K562 (cell line): ENCODE results near the gene FBXO17. TPM values are rescaled to one million over a fixed set of nuclear protein-coding genes. Genes with fewer than 3 reads are reported as not detected.

Source experiments
- ATAC-seq: fragments of 200-7000 bp; cut with Tn5 transposase; 3 replicates; pipeline ENCODE4 v1.9.1; 2020; ENCODE audit warnings: moderate library complexity
- BruUV-seq: library from RNA; stranded (reverse); fragments of 400-500 nt; replicated peaks from 2 replicates; lab custom pipeline; 2021; lab: Mats Ljungman, UMichigan
- CTCF ChIA-PET: fragments of 300-600 bp; formaldehyde crosslinking; extraction: SDS; loops from one replicate; lab custom pipeline; 2021; ENCODE audit warnings: low intra/inter-chr PET ratio; lab: Yijun Ruan, JAX
- POLR2A ChIA-PET: fragments of 300-600, 350-650 bp; sonication (Branson Sonifier 250); formaldehyde crosslinking; extraction: SDS; loops from one replicate; lab custom pipeline; 2021; ENCODE audit warnings: antibody characterized with exemption, inconsistent platforms; lab: Yijun Ruan, JAX
- DNase-seq, 4 experiments: peaks; one replicate each; pipeline versions ENCODE4 v3.0.0 to v3.0.0-alpha.2; 2011 to 2018; ENCODE audit warnings: low spot score in 3 of 4, mixed read lengths in 3 of 4; ENCODE audit errors: extremely low read depth in 1 of 4
- FAIRE-seq: peaks from 2 replicates; lab custom pipeline; 2011; peaks lifted over from hg19 to GRCh38; lab: Jason Lieb, UNC
- H2AFZ ChIP-seq: 2 replicates; pipeline ENCODE4 v1.6.0; 2011; ENCODE audit warnings: low read depth, low read length, control low read depth, inconsistent platforms
- H3K27ac ChIP-seq: fragments of 200-600 bp; 3 replicates; pipeline ENCODE4 v1.8.0; 2011; ENCODE audit warnings: low read depth, mild to moderate bottlenecking, control low read depth, inconsistent platforms, low read length, moderate library complexity, mixed read lengths; ENCODE audit errors: extremely low read depth
- H3K27me3 ChIP-seq, 2 experiments: fragments of 300-600 bp in 1 of 2; 2 replicates in 1 of 2; 3 replicates in 1 of 2; pipeline versions ENCODE4 v1.6.0 to v1.8.0; 2011; ENCODE audit warnings: inconsistent platforms in 2 of 2, low read length in 2 of 2, mild to moderate bottlenecking in 1 of 2, mixed read lengths in 1 of 2, moderate library complexity in 1 of 2; ENCODE audit not compliant: control insufficient read depth in 2 of 2, insufficient read depth in 2 of 2
- H3K36me3 ChIP-seq: fragments of 300-600 bp; 3 replicates; pipeline ENCODE4 v1.8.0; 2011; ENCODE audit warnings: mild to moderate bottlenecking, low read length, inconsistent platforms; ENCODE audit not compliant: control insufficient read depth, insufficient read depth
- H3K4me1 ChIP-seq, 2 experiments: fragments of 200-600 bp in 1 of 2; replicated peaks in 1 of 2; 2 replicates in 1 of 2; 3 replicates in 1 of 2; pipeline versions ENCODE4 v1.5.1 to v1.8.0; 2011; ENCODE audit warnings: inconsistent platforms in 2 of 2, low read length in 2 of 2, mild to moderate bottlenecking in 1 of 2, mixed read lengths in 1 of 2, moderate library complexity in 1 of 2; ENCODE audit not compliant: control insufficient read depth in 2 of 2, insufficient read depth in 2 of 2
- H3K4me2 ChIP-seq: 2 replicates; pipeline ENCODE4 v1.6.1; 2011; ENCODE audit warnings: low read length, control low read depth, inconsistent platforms, mixed read lengths; ENCODE audit not compliant: insufficient read depth
- H3K4me3 ChIP-seq: fragments of 200-600 bp; sonication (generic), shearing (Covaris generic); 2 replicates; pipeline ENCODE4 v1.5.1; 2016; ENCODE audit warnings: control low read depth, inconsistent platforms
- H3K79me2 ChIP-seq: fragments of 200-600 bp; 3 replicates; pipeline ENCODE4 v1.8.0; 2011; ENCODE audit warnings: low read length, inconsistent platforms; ENCODE audit not compliant: control insufficient read depth, insufficient read depth
- H3K9ac ChIP-seq, 2 experiments: 2 replicates each; pipeline versions ENCODE4 v1.6.0 to v1.6.1; 2011; ENCODE audit warnings: low read depth in 2 of 2, low read length in 2 of 2, control low read depth in 1 of 2, inconsistent platforms in 1 of 2, mild to moderate bottlenecking in 1 of 2, mixed read lengths in 1 of 2; ENCODE audit not compliant: insufficient read depth in 1 of 2
- H3K9me1 ChIP-seq: one replicate; pipeline ENCODE4 v1.6.0; 2011; ENCODE audit warnings: inconsistent platforms, mild to moderate bottlenecking, low read length, moderate library complexity; ENCODE audit not compliant: control insufficient read depth, insufficient read depth
- H3K9me3 ChIP-seq: replicated peaks from 2 replicates; pipeline ENCODE4 v1.5.1; 2011; ENCODE audit warnings: low read depth, low read length, inconsistent platforms; ENCODE audit not compliant: control insufficient read depth, insufficient read depth
- H4K20me1 ChIP-seq: replicated peaks from 2 replicates; pipeline ENCODE4 v1.6.1; 2011; ENCODE audit warnings: low read length, inconsistent platforms, mixed read lengths; ENCODE audit not compliant: control insufficient read depth, insufficient read depth
- CAMTA2 ChIP-seq: fragments of 250-450 bp; sonication (Bioruptor Pico); conservative IDR thresholded peaks from 2 replicates; pipeline ENCODE4 v1.5.1; 2022
- CBX8 ChIP-seq: fragments of 200-600 bp; sonication (generic); IDR thresholded peaks from 2 replicates; pipeline ENCODE4 v1.6.1; 2012; ENCODE audit warnings: borderline replicate concordance, mixed run types, low read depth, mild to moderate bottlenecking, moderate library complexity, mixed read lengths, low read length, control low read depth, inconsistent platforms; ENCODE audit not compliant: poor library complexity, severe bottlenecking; ENCODE audit errors: extremely low read depth
- CHD2 ChIP-seq: IDR thresholded peaks from 2 replicates; pipeline ENCODE4 v1.6.1; 2011; ENCODE audit warnings: low read depth, low read length
- E2F3 ChIP-seq: fragments of 250-450 bp; sonication (Bioruptor Pico); IDR thresholded peaks from 2 replicates; pipeline ENCODE4 v1.4.0; 2020; ENCODE audit warnings: mild to moderate bottlenecking
- HLTF ChIP-seq: fragments of 450-650 bp; IDR thresholded peaks from 2 replicates; pipeline ENCODE4 v1.6.1; 2016
- MEF2A ChIP-seq: IDR thresholded peaks from 2 replicates; pipeline ENCODE4 v1.6.1; 2011; ENCODE audit warnings: low read depth, mild to moderate bottlenecking, low read length, moderate library complexity; ENCODE audit not compliant: control insufficient read depth
- NR4A1 ChIP-seq, 2 experiments: fragments of 250-450 bp in 1 of 2; fragments of 450-650 bp in 1 of 2; sonication (Bioruptor Pico) in 1 of 2; IDR thresholded peaks; 2 replicates each; pipeline versions ENCODE4 v1.4.0 to v1.6.1; 2016 to 2020; ENCODE audit warnings: mild to moderate bottlenecking in 2 of 2, missing compliant biosample characterization in 1 of 2, missing genetic modification characterization in 1 of 2, moderate library complexity in 1 of 2
- PYGO2 ChIP-seq: fragments of 450-650 bp; IDR thresholded peaks from 2 replicates; pipeline ENCODE4 v1.6.1; 2016; ENCODE audit warnings: mild to moderate bottlenecking, missing genetic modification characterization, moderate library complexity, missing compliant biosample characterization
- RNF2 ChIP-seq: sonication (generic); IDR thresholded peaks from 2 replicates; pipeline ENCODE4 v1.6.1; 2016
- ZNF384 ChIP-seq: IDR thresholded peaks from 2 replicates; pipeline ENCODE4 v1.6.1; 2012; ENCODE audit warnings: low read depth, low read length, improper control_type of control experiment
- ZNF668 ChIP-seq: fragments of 250-450 bp; sonication (Bioruptor Pico); IDR thresholded peaks from 2 replicates; pipeline ENCODE4 v1.8.0; 2022; ENCODE audit warnings: mild to moderate bottlenecking, inconsistent platforms
- WGBS: fragments of 100-300 bp; shearing (Covaris generic); methylation state at CpG from one replicate; pipeline ENCODE4 v1.1.6; 2016; ENCODE audit warnings: low coverage, mixed read lengths; ENCODE audit not compliant: insufficient coverage; ENCODE audit errors: missing lambda C conversion rate; 5-methylcytosine and 5-hydroxymethylcytosine counted together
- in situ Hi-C: fragments of 300-500 bp; cut with MboI; formaldehyde crosslinking; loops from 4 replicates; pipeline ENCODE4 v1.15.0; 2018; ENCODE audit warnings: inconsistent platforms, mixed read lengths
- intact Hi-C: fragments of 100-400 bp; cut with micrococcal nuclease; formaldehyde crosslinking; loops from 2 replicates; pipeline ENCODE4 v1.14.2; 2022
- polyA plus RNA-seq, 8 experiments: library from polyadenylated mRNA; depleted of rRNA in 4 of 8; stranded (reverse) in 5 of 8; unstranded in 3 of 8; fragments of >200 nt; fragmentation: Nextera tagmentation in 2 of 8; fragmentation: Illumina TruSeq in 1 of 8; extraction: Ambion mirVana in 2 of 8; extraction: Trizol in 1 of 8; gene quantifications; 2 replicates each; pipeline versions ENCODE4 v1.2.1 to v1.2.3, GENCODE V29; 2011 to 2014; ENCODE audit warnings: inconsistent platforms in 1 of 8, missing spikeins in 1 of 8
- total RNA-seq, 7 experiments: library from RNA; depleted of rRNA in 6 of 7; stranded (reverse); fragments of >200 nt in 6 of 7; fragmentation: Illumina TruSeq in 2 of 7; extraction: Trizol in 2 of 7; gene quantifications; 2 replicates each; pipeline versions ENCODE4 v1.2.1 to v1.2.3, GENCODE V29; 2011 to 2021; ENCODE audit warnings: low replicate concordance in 1 of 7
- TF ChIP-seq, protein P1 (sequence below): IDR thresholded peaks from 2 replicates; pipeline ENCODE4 v1.6.1; 2014; ENCODE audit warnings: antibody characterized with exemption
- TF ChIP-seq, protein P2 (sequence below): sonication (generic); formaldehyde crosslinking; IDR thresholded peaks from 2 replicates; pipeline ENCODE4 v1.8.0; 2022; ENCODE audit warnings: mild to moderate bottlenecking, missing genetic modification reagents

Gene FBXO17
- total and polyA plus RNA-seq, 9 of the 15 experiments (the other 6 are each of a cell fraction or from before 2014, with no cell fraction given): 4.1 to 27.1 (median 19.0) TPM

DNA sequence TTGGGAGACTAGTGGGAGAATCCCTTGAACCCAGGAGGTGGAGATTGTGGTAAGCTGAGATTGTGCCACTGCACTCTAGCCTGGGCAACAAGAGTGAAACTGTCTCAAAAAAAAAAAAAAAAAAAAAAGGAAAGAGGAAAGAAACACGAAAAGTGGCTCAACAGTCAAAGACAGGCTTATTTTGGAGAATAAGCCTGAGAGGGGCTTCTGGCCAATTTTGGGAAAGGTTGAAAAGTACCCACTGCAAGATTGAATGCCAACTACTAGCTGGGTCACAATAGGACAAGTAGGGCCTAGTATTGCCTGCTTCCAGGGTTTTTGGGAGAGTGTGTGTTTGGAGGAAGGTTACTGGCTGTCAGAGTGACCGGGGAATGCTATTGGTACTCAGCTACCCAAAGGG, 17.2 kb downstream of the FBXO17 start:
- H3K9me1 ChIP-seq: no peaks in the 10 kb centered on the region
- no peaks in the 10 kb centered on the region; the same call in 1 of the 2 replicates for H3K9me3 ChIP-seq
- H3K79me2 ChIP-seq: no peaks in the 10 kb centered on the region
- no peaks in the 10 kb centered on the region for H3K27me3 ChIP-seq
- ChIA-PET CTCF (no interaction called here), POLR2A (interaction anchor here (0.6 kb wide), 1 partner anchor 112 kb away, joined by 4 read pairs; no protein-coding TSS in a partner anchor)
- no peak overlapping the region for H3K4me2 ChIP-seq
- peaks cover 3 to 7% of the 10 kb centered on the region in 2 experiments; a peak in 3 of 5 replicates for H3K4me1 ChIP-seq
- WGBS: 100% methylated on average over 1 of the region's 2 CpGs
- TF ChIP-seq ZNF384: peak; percentile 68
- TF ChIP-seq RNF2: no peak
- peak; percentile 99 for TF ChIP-seq HLTF
- no peaks in the 10 kb centered on the region for H4K20me1 ChIP-seq
- in situ Hi-C loops: no loop called here
- FAIRE-seq (no peak), DNase-seq (no peak), ATAC-seq (no peak)
- no peak overlapping the region for H3K27ac ChIP-seq
- H3K36me3 ChIP-seq: peaks cover 9% of the 10 kb centered on the region; the same call in 1 of the 3 replicates
- no TSS peak for BruUV-seq
- intact Hi-C loops: no loop called here
- no peak overlapping the region for H2AFZ ChIP-seq
- no peak overlapping the region for H3K9ac ChIP-seq
- H3K4me3 ChIP-seq: no peak overlapping the region

DNA sequence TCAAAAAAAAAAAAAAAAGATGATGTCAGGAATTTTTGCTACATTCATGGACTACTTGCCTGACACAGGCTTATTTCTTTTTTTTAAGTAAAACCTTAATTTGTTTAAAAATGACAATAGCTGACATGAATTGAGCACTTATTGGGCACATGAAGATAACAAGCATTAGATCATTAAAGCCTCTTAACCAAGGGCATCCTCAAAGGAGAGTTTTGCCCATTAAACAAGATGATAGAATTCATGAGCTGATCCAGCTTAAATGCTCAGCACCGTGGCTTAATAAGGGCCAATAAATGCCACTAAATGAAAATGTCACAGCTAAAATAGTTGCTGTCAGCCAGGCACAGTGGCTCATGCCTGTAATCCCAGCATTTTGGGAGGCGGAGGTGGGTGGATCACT, 19.3 kb downstream of the FBXO17 start:
- Histone ChIP-seq H3K9me3 (no peaks in the 10 kb centered on the region; the same call in 1 of the 2 replicates), H3K9ac (no peak overlapping the region), H3K9me1 (no peaks in the 10 kb centered on the region), H3K79me2 (no peaks in the 10 kb centered on the region), H3K36me3 (peaks cover 12% of the 10 kb centered on the region; the same call in 1 of the 3 replicates), H3K4me3 (no peak overlapping the region), H3K4me2 (no peak overlapping the region), H4K20me1 (no peaks in the 10 kb centered on the region), H3K4me1 (no peaks in the 10 kb centered on the region; a peak in 1 of 5 replicates), H3K27ac (no peak overlapping the region), H3K27me3 (no peaks in the 10 kb centered on the region), H2AFZ (no peak overlapping the region)
- in situ Hi-C loops: no loop called here
- intact Hi-C loops: no loop called here
- DNase-seq: no peak
- 95% methylated on average over 2 of the region's 2 CpGs for whole genome bisulfite sequencing
- ChIA-PET CTCF (no interaction called here), POLR2A (interaction anchor here (0.5 to 0.6 kb wide), 2 partner anchors 21 to 42 kb away, joined by 3 read pairs; no protein-coding TSS in a partner anchor)
- no TSS peak for BruUV-seq
- no peak for FAIRE-seq
- ATAC-seq: no peak
- TF ChIP-seq, protein P1, sequence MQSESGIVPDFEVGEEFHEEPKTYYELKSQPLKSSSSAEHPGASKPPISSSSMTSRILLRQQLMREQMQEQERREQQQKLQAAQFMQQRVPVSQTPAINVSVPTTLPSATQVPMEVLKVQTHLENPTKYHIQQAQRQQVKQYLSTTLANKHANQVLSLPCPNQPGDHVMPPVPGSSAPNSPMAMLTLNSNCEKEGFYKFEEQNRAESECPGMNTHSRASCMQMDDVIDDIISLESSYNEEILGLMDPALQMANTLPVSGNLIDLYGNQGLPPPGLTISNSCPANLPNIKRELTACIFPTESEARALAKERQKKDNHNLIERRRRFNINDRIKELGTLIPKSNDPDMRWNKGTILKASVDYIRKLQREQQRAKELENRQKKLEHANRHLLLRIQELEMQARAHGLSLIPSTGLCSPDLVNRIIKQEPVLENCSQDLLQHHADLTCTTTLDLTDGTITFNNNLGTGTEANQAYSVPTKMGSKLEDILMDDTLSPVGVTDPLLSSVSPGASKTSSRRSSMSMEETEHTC: no peak
- TF ChIP-seq CAMTA2 (CRISPR knock-in tag) (no peak), E2F3 (CRISPR knock-in tag) (no peak), NR4A1 (CRISPR knock-in tag; IDR thresholded peaks at IDR 0.05) (no peak), NR4A1 (tag; IDR thresholded peaks at IDR 0.05) (no peak), MEF2A (no peak), ZNF668 (CRISPR knock-in tag) (no peak), CHD2 (no peak), CBX8 (no peak), PYGO2 (no peak)
- TF ChIP-seq, protein P2, sequence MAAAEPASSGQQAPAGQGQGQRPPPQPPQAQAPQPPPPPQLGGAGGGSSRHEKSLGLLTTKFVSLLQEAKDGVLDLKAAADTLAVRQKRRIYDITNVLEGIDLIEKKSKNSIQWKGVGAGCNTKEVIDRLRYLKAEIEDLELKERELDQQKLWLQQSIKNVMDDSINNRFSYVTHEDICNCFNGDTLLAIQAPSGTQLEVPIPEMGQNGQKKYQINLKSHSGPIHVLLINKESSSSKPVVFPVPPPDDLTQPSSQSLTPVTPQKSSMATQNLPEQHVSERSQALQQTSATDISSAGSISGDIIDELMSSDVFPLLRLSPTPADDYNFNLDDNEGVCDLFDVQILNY (CRISPR knock-in tag): no peak
